ENCODE results near the gene VSTM2L.

DNA sequence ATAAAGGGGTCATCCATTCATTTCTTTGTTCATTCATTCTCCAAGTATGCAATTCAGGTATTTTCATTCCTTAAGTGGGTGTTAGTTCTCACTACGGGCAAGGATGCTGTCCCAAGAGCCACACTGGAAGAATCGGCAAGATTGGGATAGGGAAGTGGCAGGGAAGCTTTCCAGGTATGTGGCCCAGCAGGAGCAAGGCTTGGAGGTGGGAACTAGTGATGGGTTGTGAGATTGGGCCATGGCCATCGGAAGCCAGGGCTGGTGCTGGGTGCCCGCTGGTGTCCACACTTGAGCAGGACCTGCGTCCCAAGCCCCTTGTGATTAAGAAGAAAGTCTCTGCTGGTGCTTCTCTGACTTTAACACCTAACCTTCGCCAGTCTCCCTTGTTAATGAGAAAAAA, 15.1 kb downstream of the VSTM2L start:
- TF ChIP-seq, protein P1, sequence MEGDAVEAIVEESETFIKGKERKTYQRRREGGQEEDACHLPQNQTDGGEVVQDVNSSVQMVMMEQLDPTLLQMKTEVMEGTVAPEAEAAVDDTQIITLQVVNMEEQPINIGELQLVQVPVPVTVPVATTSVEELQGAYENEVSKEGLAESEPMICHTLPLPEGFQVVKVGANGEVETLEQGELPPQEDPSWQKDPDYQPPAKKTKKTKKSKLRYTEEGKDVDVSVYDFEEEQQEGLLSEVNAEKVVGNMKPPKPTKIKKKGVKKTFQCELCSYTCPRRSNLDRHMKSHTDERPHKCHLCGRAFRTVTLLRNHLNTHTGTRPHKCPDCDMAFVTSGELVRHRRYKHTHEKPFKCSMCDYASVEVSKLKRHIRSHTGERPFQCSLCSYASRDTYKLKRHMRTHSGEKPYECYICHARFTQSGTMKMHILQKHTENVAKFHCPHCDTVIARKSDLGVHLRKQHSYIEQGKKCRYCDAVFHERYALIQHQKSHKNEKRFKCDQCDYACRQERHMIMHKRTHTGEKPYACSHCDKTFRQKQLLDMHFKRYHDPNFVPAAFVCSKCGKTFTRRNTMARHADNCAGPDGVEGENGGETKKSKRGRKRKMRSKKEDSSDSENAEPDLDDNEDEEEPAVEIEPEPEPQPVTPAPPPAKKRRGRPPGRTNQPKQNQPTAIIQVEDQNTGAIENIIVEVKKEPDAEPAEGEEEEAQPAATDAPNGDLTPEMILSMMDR (conservative IDR thresholded peaks at IDR 0.05; ENCODE audit: low read length) = no peak
- TF ChIP-seq EZH2phosphoT487 (IDR thresholded peaks at IDR 0.05; ENCODE audit: borderline replicate concordance, low read depth, low read length) = no peak

All from OCI-LY7 (cell line).